LNCaP clone FGC (cell line): ENCODE data around the gene DRC7.

ENCODE experiments used
- DNase-seq: peaks from one replicate; pipeline ENCODE4 v3.0.0-alpha.2; 2011; ENCODE audit warnings: low read depth
- H3K4me3 ChIP-seq: 2 replicates; pipeline ENCODE4 v1.5.1; 2011; ENCODE audit warnings: mild to moderate bottlenecking, low read depth, low read length, control low read depth
- CTCF ChIP-seq: IDR thresholded peaks from 2 replicates; pipeline ENCODE4 v1.5.1; 2012; ENCODE audit warnings: mild to moderate bottlenecking; ENCODE audit not compliant: control insufficient read depth, insufficient read depth; ENCODE audit errors: extremely low read depth

The DRC7 gene

GRCh38 chr16:57689762-57690558, 4.6 kb upstream of the DRC7 start:
- DNase-seq, result no peak
- H3K4me3 ChIP-seq, result no peak overlapping the region
- TF ChIP-seq CTCF, result no peak

GRCh38 chr16:57690782-57691471, 3.7 kb upstream of the DRC7 start:
- DNase-seq, result no peak
- H3K4me3 ChIP-seq, result no peak overlapping the region

GRCh38 chr16:57692636-57693035, 2.0 kb upstream of the DRC7 start:
- no peak for DNase-seq
- TF ChIP-seq CTCF, result no peak

More at GRCh38 chr16:57690782-57691471, 3.7 kb upstream of the DRC7 start:
- TF ChIP-seq CTCF, result no peak

GRCh38 chr16:57693550-57693949, 1.1 kb upstream of the DRC7 start:
- no peak for TF ChIP-seq CTCF
- no peak for DNase-seq
- no peak overlapping the region for H3K4me3 ChIP-seq

More at GRCh38 chr16:57692636-57693035, 2.0 kb upstream of the DRC7 start:
- no peak overlapping the region for H3K4me3 ChIP-seq

GRCh38 chr16:57694231-57694724, 328 bp upstream of the DRC7 start:
- no peak for TF ChIP-seq CTCF
- H3K4me3 ChIP-seq, result no peak overlapping the region
- DNase-seq, result no peak

- DNase-seq, result no peak
- TF ChIP-seq CTCF, result no peak
- no peak overlapping the region for H3K4me3 ChIP-seq
These were observed 1.1 kb downstream of the DRC7 start for GRCh38 chr16:57695680-57696069.
